KMS-11 (cell line): ENCODE data around the gene CSH2.
"Not testable (repeated sequence)": the region's sequence is repeated elsewhere in the genome, so short reads cannot be mapped to it uniquely, and the experiment has no call there.

Experiments
- H2AFZ ChIP-seq: fragments of 200-600 bp; sonication (generic); 2 replicates; pipeline ENCODE4 v1.6.1; 2016; ENCODE audit warnings: antibody characterized with exemption, mixed run types, low read depth
- H3K27ac ChIP-seq: fragments of 200-600 bp; sonication (generic); 2 replicates; pipeline ENCODE4 v1.6.1; 2016; ENCODE audit warnings: mild to moderate bottlenecking, mixed run types
- H3K27me3 ChIP-seq: fragments of 200-600 bp; sonication (generic); 2 replicates; pipeline ENCODE4 v1.6.1; 2017; ENCODE audit warnings: mild to moderate bottlenecking, low read depth, mixed run types, moderate library complexity; ENCODE audit not compliant: insufficient read depth
- H3K36me3 ChIP-seq: fragments of 200-600 bp; sonication (generic); 2 replicates; pipeline ENCODE4 v1.6.1; 2017; ENCODE audit warnings: mild to moderate bottlenecking, mixed run types; ENCODE audit not compliant: insufficient read depth
- H3K4me1 ChIP-seq: fragments of 200-600 bp; sonication (generic); 2 replicates; pipeline ENCODE4 v1.6.1; 2016; ENCODE audit warnings: mild to moderate bottlenecking, low read depth, mixed run types; ENCODE audit not compliant: poor library complexity, severe bottlenecking
- H3K4me2 ChIP-seq: fragments of 200-600 bp; sonication (generic); 2 replicates; pipeline ENCODE4 v1.7.0; 2016; ENCODE audit warnings: mild to moderate bottlenecking, mixed run types
- H3K4me3 ChIP-seq: fragments of 200-600 bp; sonication (generic); IDR thresholded peaks from 2 replicates; pipeline ENCODE4 v1.6.1; 2017; ENCODE audit warnings: low read depth, low read length, mixed read lengths; ENCODE audit not compliant: insufficient read depth
- H3K79me2 ChIP-seq: fragments of 200-600 bp; sonication (generic); 2 replicates; pipeline ENCODE4 v1.6.1; 2016; ENCODE audit warnings: low read depth, mixed run types; ENCODE audit not compliant: insufficient read depth
- H3K9ac ChIP-seq: fragments of 200-600 bp; sonication (generic); 2 replicates; pipeline ENCODE4 v1.6.1; 2016; ENCODE audit warnings: mild to moderate bottlenecking, mixed run types
- H4K20me1 ChIP-seq: fragments of 200-600 bp; sonication (generic); 2 replicates; pipeline ENCODE4 v1.6.1; 2016; ENCODE audit warnings: mild to moderate bottlenecking, mixed run types; ENCODE audit not compliant: insufficient read depth
- TF ChIP-seq, protein P1 (sequence below): fragments of 200-600 bp; sonication (generic); conservative IDR thresholded peaks from 2 replicates; pipeline ENCODE4 v1.6.1; 2017; ENCODE audit warnings: low read depth, mild to moderate bottlenecking, antibody characterized with exemption, low read length, moderate library complexity, mixed read lengths

CSH2 gene

DNA sequence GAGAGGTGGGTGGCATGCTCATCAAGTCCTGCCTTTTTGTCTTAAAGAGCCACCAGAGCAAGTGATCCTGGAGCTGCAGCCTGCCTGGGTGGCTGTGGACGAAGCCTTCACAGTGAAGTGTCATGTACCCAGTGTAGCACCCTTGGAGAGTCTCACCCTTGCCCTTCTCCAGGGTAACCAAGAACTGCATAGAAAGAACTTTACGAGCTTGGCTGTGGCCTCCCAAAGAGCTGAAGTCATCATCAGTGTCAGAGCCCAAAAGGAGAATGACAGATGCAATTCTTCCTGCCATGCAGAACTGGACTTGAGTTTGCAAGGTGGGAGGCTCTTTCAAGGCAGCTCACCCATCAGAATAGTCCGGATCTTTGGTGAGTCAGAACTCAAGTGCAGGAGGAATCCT is 14.2 kb downstream of the CSH2 start:
- Histone ChIP-seq H3K27me3 (peaks cover 8% of the 10 kb centered on the region; the same call in 1 of the 2 replicates), H3K9ac (no peak overlapping the region), H3K79me2 (no peaks in the 10 kb centered on the region), H3K27ac (no peak overlapping the region), H4K20me1 (no peaks in the 10 kb centered on the region), H2AFZ (no peak overlapping the region), H3K4me3 (no peak overlapping the region), H3K4me2 (no peak overlapping the region), H3K36me3 (no peaks in the 10 kb centered on the region), H3K4me1 (no peaks in the 10 kb centered on the region)
- TF ChIP-seq, protein P1, sequence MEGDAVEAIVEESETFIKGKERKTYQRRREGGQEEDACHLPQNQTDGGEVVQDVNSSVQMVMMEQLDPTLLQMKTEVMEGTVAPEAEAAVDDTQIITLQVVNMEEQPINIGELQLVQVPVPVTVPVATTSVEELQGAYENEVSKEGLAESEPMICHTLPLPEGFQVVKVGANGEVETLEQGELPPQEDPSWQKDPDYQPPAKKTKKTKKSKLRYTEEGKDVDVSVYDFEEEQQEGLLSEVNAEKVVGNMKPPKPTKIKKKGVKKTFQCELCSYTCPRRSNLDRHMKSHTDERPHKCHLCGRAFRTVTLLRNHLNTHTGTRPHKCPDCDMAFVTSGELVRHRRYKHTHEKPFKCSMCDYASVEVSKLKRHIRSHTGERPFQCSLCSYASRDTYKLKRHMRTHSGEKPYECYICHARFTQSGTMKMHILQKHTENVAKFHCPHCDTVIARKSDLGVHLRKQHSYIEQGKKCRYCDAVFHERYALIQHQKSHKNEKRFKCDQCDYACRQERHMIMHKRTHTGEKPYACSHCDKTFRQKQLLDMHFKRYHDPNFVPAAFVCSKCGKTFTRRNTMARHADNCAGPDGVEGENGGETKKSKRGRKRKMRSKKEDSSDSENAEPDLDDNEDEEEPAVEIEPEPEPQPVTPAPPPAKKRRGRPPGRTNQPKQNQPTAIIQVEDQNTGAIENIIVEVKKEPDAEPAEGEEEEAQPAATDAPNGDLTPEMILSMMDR = no peak

DNA sequence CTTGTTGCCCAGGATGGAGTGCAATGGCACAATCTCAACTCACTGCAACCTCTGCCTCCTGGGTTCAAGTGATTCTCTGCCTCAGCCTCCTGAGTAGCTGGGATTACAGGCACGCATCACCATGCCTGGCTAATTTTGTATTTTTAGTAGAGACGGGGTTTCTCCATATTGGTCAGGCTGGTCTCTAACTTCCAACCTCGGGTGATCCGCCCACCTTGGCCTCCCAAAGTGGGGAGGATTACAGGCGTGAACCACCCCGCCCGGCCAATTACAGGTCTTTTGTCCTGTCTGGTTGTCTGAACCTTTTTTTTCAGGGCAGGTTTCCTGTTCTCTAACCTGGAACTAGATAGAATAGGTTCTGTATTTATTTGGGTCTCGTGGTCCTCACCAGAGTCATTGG is 17.1 kb downstream of the CSH2 start:
- H3K4me3 ChIP-seq, H3K4me1 ChIP-seq, H3K27ac ChIP-seq, H3K36me3 ChIP-seq, H3K9ac ChIP-seq, H2AFZ ChIP-seq, H4K20me1 ChIP-seq, H3K27me3 ChIP-seq, H3K4me2 ChIP-seq, H3K79me2 ChIP-seq: not testable (repeated sequence)

DNA sequence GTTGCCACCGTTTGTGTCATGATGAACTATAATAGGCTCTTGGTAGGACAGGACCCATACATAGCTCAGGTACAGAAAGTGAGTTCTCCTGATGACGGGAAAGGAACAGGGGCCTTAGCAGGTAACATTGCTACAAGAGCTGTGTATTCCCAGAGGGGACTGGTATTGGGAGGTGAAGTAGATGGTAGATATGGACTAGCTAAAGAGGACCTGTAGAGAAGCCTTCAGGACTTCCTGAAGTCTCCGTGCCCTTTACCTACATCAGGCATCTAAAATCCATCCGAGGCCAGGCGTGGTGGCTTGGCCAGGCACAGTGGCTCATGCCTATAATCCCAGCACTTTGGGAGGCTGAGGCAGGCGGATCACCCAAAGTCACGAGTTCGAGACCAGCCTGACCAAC is 18.3 kb downstream of the CSH2 start:
- Histone ChIP-seq H3K4me2 (no peak overlapping the region), H3K9ac (no peak overlapping the region)

DNA sequence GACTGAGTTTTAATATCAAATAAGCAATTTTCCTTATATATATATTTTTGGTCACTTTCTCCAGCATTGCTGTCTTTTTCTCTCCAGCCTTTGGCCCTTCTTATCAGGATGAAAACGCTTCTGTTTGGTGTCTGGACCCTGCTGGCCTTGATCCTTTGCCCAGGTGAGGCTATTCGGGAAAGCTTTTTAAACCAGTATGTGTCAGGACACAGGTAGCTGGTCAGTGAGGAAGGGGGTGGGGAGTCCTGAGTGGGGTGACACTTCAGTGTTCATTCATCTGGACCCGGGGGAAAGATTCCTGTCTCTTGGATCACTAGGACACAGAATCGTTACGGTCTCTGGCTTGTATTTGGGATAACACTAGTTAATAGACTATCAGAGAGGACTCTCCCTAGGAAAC is 18.8 kb downstream of the CSH2 start:
- no peaks in the 10 kb centered on the region for H3K4me1 ChIP-seq
- H3K9ac ChIP-seq = no peak overlapping the region
- H2AFZ ChIP-seq = no peak overlapping the region
- H3K79me2 ChIP-seq = no peaks in the 10 kb centered on the region
- H3K27me3 ChIP-seq = peaks cover 5% of the 10 kb centered on the region; the same call in 1 of the 2 replicates
- H3K36me3 ChIP-seq = no peaks in the 10 kb centered on the region
- TF ChIP-seq, protein P1 = no peak
- no peaks in the 10 kb centered on the region for H4K20me1 ChIP-seq
- H3K4me2 ChIP-seq = no peak overlapping the region
- H3K4me3 ChIP-seq = no peak overlapping the region
- H3K27ac ChIP-seq = no peak overlapping the region

More for the DNA sequence above, 18.3 kb downstream of the CSH2 start:
- H3K27me3 ChIP-seq = peaks cover 8% of the 10 kb centered on the region; the same call in 1 of the 2 replicates
- H3K4me1 ChIP-seq = no peaks in the 10 kb centered on the region
- TF ChIP-seq, protein P1 = no peak
- no peaks in the 10 kb centered on the region for H4K20me1 ChIP-seq
- no peak overlapping the region for H3K4me3 ChIP-seq
- H3K27ac ChIP-seq = no peak overlapping the region
- H3K36me3 ChIP-seq = no peaks in the 10 kb centered on the region
- no peaks in the 10 kb centered on the region for H3K79me2 ChIP-seq
- no peak overlapping the region for H2AFZ ChIP-seq

DNA sequence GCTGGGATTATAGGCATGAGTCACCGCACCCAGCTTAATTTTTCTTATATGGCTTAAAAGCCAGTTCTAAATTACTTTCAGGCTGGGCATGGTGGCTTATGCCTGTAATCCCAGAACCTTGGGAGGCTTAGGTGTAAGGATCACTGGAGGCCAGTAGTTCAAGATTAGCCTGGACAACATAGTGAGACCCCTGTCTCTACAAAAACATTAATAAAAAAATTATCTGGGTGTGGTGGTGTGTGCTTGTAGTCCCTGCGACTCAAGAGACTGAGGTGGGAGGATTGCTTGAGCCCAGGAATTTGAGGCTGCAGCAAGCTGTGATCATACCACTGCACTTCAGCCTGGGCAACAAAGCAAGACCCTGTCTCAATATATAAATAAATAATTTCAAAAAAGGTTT is 20.2 kb downstream of the CSH2 start:
- H3K27me3 ChIP-seq = no peaks in the 10 kb centered on the region
- H3K4me3 ChIP-seq = no peak overlapping the region
- no peaks in the 10 kb centered on the region for H3K36me3 ChIP-seq
- no peaks in the 10 kb centered on the region for H4K20me1 ChIP-seq
- H3K9ac ChIP-seq = no peak overlapping the region
- no peak overlapping the region for H3K27ac ChIP-seq
- H2AFZ ChIP-seq = no peak overlapping the region
- TF ChIP-seq, protein P1 = no peak
- H3K4me1 ChIP-seq = peaks cover 3% of the 10 kb centered on the region
- H3K4me2 ChIP-seq = no peak overlapping the region
- no peaks in the 10 kb centered on the region for H3K79me2 ChIP-seq
